Esophagus squamous epithelium (tissue), 5 donors: Measurements from ENCODE around the gene ARHGAP45. TPM values are rescaled to one million over a fixed set of nuclear protein-coding genes. Genes with fewer than 3 reads are reported as not detected.
A peak's percentile ranks its signal among the peaks of the same experiment; 100 is the strongest.
"Not testable (repeated sequence)": the region's sequence is repeated elsewhere in the genome, so short reads cannot be mapped to it uniquely, and the experiment has no call there.

Experiments
- DNase-seq: peaks from one replicate; lab custom pipeline; 2025; lab: John Stamatoyannopoulos, UW
- H3K27ac ChIP-seq, 4 donors: fragments of 200-600 bp; sonication (generic); one replicate each; pipeline ENCODE4 v1.5.1; 2016 to 2019; ENCODE audit warnings: mild to moderate bottlenecking in 1 of 4
- H3K27me3 ChIP-seq, 4 donors: fragments of 200-600 bp; sonication (generic); 1 replicate in 3 of 4; 2 replicates in 1 of 4; pipeline versions ENCODE4 v1.5.1 to v1.6.0; 2017 to 2021; ENCODE audit warnings: antibody characterized with exemption in 1 of 4
- H3K36me3 ChIP-seq, 3 donors: fragments of 200-600 bp; sonication (generic); one replicate each; pipeline ENCODE4 v1.5.1; 2016 to 2019
- H3K4me1 ChIP-seq, 3 donors: fragments of 200-600 bp; sonication (generic); one replicate each; pipeline ENCODE4 v1.5.1; 2017 to 2019
- H3K4me3 ChIP-seq, 4 donors: fragments of 200-600 bp; sonication (generic); 1 replicate in 3 of 4; 2 replicates in 1 of 4; pipeline ENCODE4 v1.5.1; 2016 to 2019; ENCODE audit warnings: mild to moderate bottlenecking in 2 of 4, moderate library complexity in 1 of 4
- H3K9me3 ChIP-seq, 3 donors: fragments of 200-600 bp; sonication (generic); one replicate each; pipeline ENCODE4 v1.5.1; 2016 to 2019
- CTCF ChIP-seq, 6 experiments: fragments of 450-650 bp in 4 of 6; fragments of 200-600 bp in 2 of 6; sonication (generic) in 2 of 6; IDR thresholded peaks; one replicate each; pipeline ENCODE4 v1.5.1; 2016 to 2019; ENCODE audit warnings: antibody characterized with exemption in 6 of 6, mild to moderate bottlenecking in 4 of 6, moderate library complexity in 4 of 6
- POLR2A ChIP-seq, 4 donors: fragments of 450-650 bp; IDR thresholded peaks; one replicate each; pipeline ENCODE4 v1.6.1; 2017; ENCODE audit warnings: antibody characterized with exemption in 4 of 4, mild to moderate bottlenecking in 4 of 4, moderate library complexity in 3 of 4
- WGBS, 2 donors: methylation state at CpG; one replicate each; pipeline ENCODE4 v1.1.5; 2018; 5-methylcytosine and 5-hydroxymethylcytosine counted together
- intact Hi-C: fragments of 100-400 bp; cut with DNase I; formaldehyde crosslinking; loops from one replicate; pipeline ENCODE4 v1.15.0; 2022
- total RNA-seq, 4 donors: library from RNA; depleted of rRNA; stranded (reverse); fragments of >200 nt; gene quantifications; one replicate each; pipeline ENCODE4 v1.1.0, GENCODE V29; 2016
- donor health status: DM: yes; HTN: yes; CAD: no.

Gene ARHGAP45
- total RNA-seq, 4 donors from 2014 or later, result 8.2 to 39.3 (median 12.5) TPM

- 73% methylated on average over 6 of the region's 44 CpGs; no CpG with 5 or more reads in 1 of the 2 donors for WGBS, 2 donors
- no peaks in the 10 kb centered on the region for H3K9me3 ChIP-seq
These were observed 46.3 kb downstream of the ARHGAP45 start for GRCh38 chr19:1113030-1113985.

GRCh38 chr19:1113986-1114483 is 47.1 kb downstream of the ARHGAP45 start:
- intact Hi-C loops, result loop anchor here (5.0 to 10.0 kb wide), 2 partner anchors 51 to 78 kb away; no protein-coding TSS in a partner anchor
- 82% methylated on average over 23 of the region's 25 CpGs; no CpG with 5 or more reads in 1 of the 2 donors for WGBS, 2 donors
- peak overlapping the region; percentile 73 to 91 (median 84) for H3K27ac ChIP-seq
- no peaks in the 10 kb centered on the region for H3K9me3 ChIP-seq
- H3K27me3 ChIP-seq, result no peaks in the 10 kb centered on the region
- peaks cover 67 to 99% (median 83%) of the 10 kb centered on the region in 3 donors for H3K36me3 ChIP-seq
- no peak for DNase-seq
- TF ChIP-seq POLR2A (IDR thresholded peaks at IDR 0.05), result no peak
- no peak for TF ChIP-seq CTCF (IDR thresholded peaks at IDR 0.05)
- H3K4me1 ChIP-seq, result peaks cover 30 to 66% (median 32%) of the 10 kb centered on the region in 3 donors
- no peak overlapping the region for H3K4me3 ChIP-seq

More at GRCh38 chr19:1113030-1113985, 46.3 kb downstream of the ARHGAP45 start:
- peak overlapping the region; percentile 73 to 91 (median 84) for H3K27ac ChIP-seq
- H3K4me1 ChIP-seq, result peaks cover 30 to 71% (median 32%) of the 10 kb centered on the region in 3 donors
- peak overlapping the region in 1 of 4 donors; percentile 22 for H3K4me3 ChIP-seq
- H3K36me3 ChIP-seq, result peaks cover 66 to 99% (median 84%) of the 10 kb centered on the region in 3 donors
- intact Hi-C loops, result loop anchor here (5.0 to 10.0 kb wide), 2 partner anchors 51 to 79 kb away; no protein-coding TSS in a partner anchor
- DNase-seq, result peak; percentile 69
- TF ChIP-seq CTCF (IDR thresholded peaks at IDR 0.05), result peak; percentile 83 to 92 (median 87)
- TF ChIP-seq POLR2A (IDR thresholded peaks at IDR 0.05), result peak in 1 of 4 donors; percentile 11
- H3K27me3 ChIP-seq, result no peaks in the 10 kb centered on the region

GRCh38 chr19:1114728-1115127 is 47.8 kb downstream of the ARHGAP45 start:
- not testable (repeated sequence) for DNase-seq, H3K9me3 ChIP-seq, H3K27me3 ChIP-seq, H3K4me3 ChIP-seq
- Histone ChIP-seq H3K4me1 (peaks cover 30 to 59% (median 32%) of the 10 kb centered on the region in 3 donors), H3K27ac (peak overlapping the region in 1 of 4 donors; percentile 88), H3K36me3 (peaks cover 68 to 99% (median 85%) of the 10 kb centered on the region in 3 donors)
- WGBS, 2 donors, result 83 to 89% methylated on average over 8 to 9 of the region's 9 CpGs
- intact Hi-C loops, result loop anchor here (5.0 to 10.0 kb wide), 2 partner anchors 50 to 78 kb away; no protein-coding TSS in a partner anchor

- intact Hi-C loops, result loop anchor here (10.0 kb wide), 1 partner anchor 49 kb away; no protein-coding TSS in a partner anchor
- Histone ChIP-seq H3K36me3 (peaks cover 76 to 99% (median 85%) of the 10 kb centered on the region in 3 donors), H3K27me3 (no peaks in the 10 kb centered on the region), H3K27ac (peak overlapping the region in 2 of 4 donors; percentile 9 to 10), H3K9me3 (no peaks in the 10 kb centered on the region), H3K4me1 (peaks cover 30 to 56% (median 32%) of the 10 kb centered on the region in 3 donors), H3K4me3 (no peak overlapping the region)
- no peak for TF ChIP-seq CTCF (IDR thresholded peaks at IDR 0.05)
- no peak for TF ChIP-seq POLR2A (IDR thresholded peaks at IDR 0.05)
- no peak for DNase-seq
- 95% methylated on average over 4 to 10 of the region's 35 CpGs for WGBS, 2 donors
These were observed 48.9 kb downstream of the ARHGAP45 start for GRCh38 chr19:1115646-1116420.
